Endodermal cell (in vitro differentiated cells): ENCODE measurements around the gene FAM81B. TPM values are rescaled to one million over a fixed set of nuclear protein-coding genes. Genes with fewer than 3 reads are reported as not detected.

Experiments
- DNase-seq: peaks from one replicate; pipeline ENCODE4 v3.0.0-alpha.2; 2017
- H3K27ac ChIP-seq: 2 replicates; pipeline ENCODE4 v1.5.1; 2013; ENCODE audit warnings: mild to moderate bottlenecking, low read depth, low read length, moderate library complexity
- H3K27me3 ChIP-seq: 2 replicates; pipeline ENCODE4 v1.6.1; 2013; ENCODE audit warnings: mild to moderate bottlenecking, low read length, moderate library complexity; ENCODE audit not compliant: insufficient read depth, control insufficient read depth, poor library complexity, severe bottlenecking
- H3K36me3 ChIP-seq: 2 replicates; pipeline ENCODE4 v1.7.0; 2013; ENCODE audit warnings: mild to moderate bottlenecking, low read length, moderate library complexity; ENCODE audit not compliant: control insufficient read depth, insufficient read depth
- H3K4me1 ChIP-seq: one replicate; pipeline ENCODE4 v1.7.0; 2013; ENCODE audit warnings: low read length; ENCODE audit not compliant: control insufficient read depth, insufficient read depth
- H3K4me3 ChIP-seq: 2 replicates; pipeline ENCODE4 v1.5.1; 2013; ENCODE audit warnings: mild to moderate bottlenecking, low read length, moderate library complexity
- H3K9ac ChIP-seq: 2 replicates; pipeline ENCODE4 v1.6.1; 2013; ENCODE audit warnings: mild to moderate bottlenecking, low read length, moderate library complexity; ENCODE audit not compliant: poor library complexity, severe bottlenecking; ENCODE audit errors: extremely low read depth
- H3K9me3 ChIP-seq: 2 replicates; pipeline ENCODE4 v1.6.1; 2013; ENCODE audit warnings: mild to moderate bottlenecking, low read length, moderate library complexity; ENCODE audit not compliant: control insufficient read depth
- H3K27ac Mint-ChIP-seq: 2 replicates; pipeline ENCODE4 v1.8.0; 2020; ENCODE audit warnings: mixed read lengths
- H3K27me3 Mint-ChIP-seq: 2 replicates; pipeline ENCODE4 v1.8.0; 2021; ENCODE audit warnings: mild to moderate bottlenecking, mixed read lengths; ENCODE audit not compliant: insufficient read depth
- H3K36me3 Mint-ChIP-seq: 2 replicates; pipeline ENCODE4 v1.8.0; 2020; ENCODE audit warnings: low read depth, mixed read lengths
- H3K4me1 Mint-ChIP-seq: 2 replicates; pipeline ENCODE4 v1.8.0; 2020; ENCODE audit warnings: mixed read lengths
- H3K4me3 Mint-ChIP-seq: 2 replicates; pipeline ENCODE4 v1.8.0; 2020; ENCODE audit warnings: mild to moderate bottlenecking, moderate library complexity, mixed read lengths
- H3K9me3 Mint-ChIP-seq: 2 replicates; pipeline ENCODE4 v1.8.0; 2020; ENCODE audit warnings: mild to moderate bottlenecking, mixed read lengths
- CTCF ChIP-seq: fragments of 200-600 bp; sonication (generic); conservative IDR thresholded peaks from 2 replicates; pipeline ENCODE4 v1.5.0; 2021; ENCODE audit warnings: antibody characterized with exemption, mild to moderate bottlenecking
- WGBS, 2 experiments: methylation state at CpG; one replicate each; pipeline versions ENCODE4 v1.1.5 to v1.1.7; 2013; ENCODE audit warnings: missing lambda C conversion rate in 2 of 2, mixed read lengths in 1 of 2; ENCODE audit not compliant: insufficient coverage in 1 of 2, insufficient read length in 1 of 2; 5-methylcytosine and 5-hydroxymethylcytosine counted together
- total RNA-seq, 2 donors: library from RNA; stranded (reverse); fragmentation: NEBNext Ultra II Directional in 1 of 2; extraction: Animal tissue kit (Norgen Biotek cat#: 25700) in 1 of 2; gene quantifications; 2 replicates in 1 of 2; 3 replicates in 1 of 2; pipeline ENCODE4 v1.2.1, GENCODE V29; 2021

The FAM81B gene
- total RNA-seq, 2 donors from 2014 or later: not detected

GRCh38 chr5:95379133-95379532 is 12.0 kb upstream of the FAM81B start:
- H3K36me3 Mint-ChIP-seq: no peaks in the 10 kb centered on the region
- no peak overlapping the region for H3K4me3 Mint-ChIP-seq
- DNase-seq: no peak
- Histone ChIP-seq H3K9me3 (peaks cover 13% of the 10 kb centered on the region), H3K36me3 (no peaks in the 10 kb centered on the region), H3K4me3 (no peak overlapping the region), H3K9ac (no peak overlapping the region), H3K27ac (no peak overlapping the region), H3K4me1 (no peaks in the 10 kb centered on the region), H3K27me3 (no peaks in the 10 kb centered on the region)
- no peaks in the 10 kb centered on the region for H3K4me1 Mint-ChIP-seq
- TF ChIP-seq CTCF: no peak
- no peak overlapping the region for H3K27ac Mint-ChIP-seq
- 97% methylated on average over 2 of the region's 2 CpGs; no CpG with 5 or more reads in 1 of the 2 experiments for WGBS, 2 experiments
- no peaks in the 10 kb centered on the region for H3K27me3 Mint-ChIP-seq
- H3K9me3 Mint-ChIP-seq: peaks cover 19% of the 10 kb centered on the region

GRCh38 chr5:95380103-95380628 is 11.0 kb upstream of the FAM81B start:
- no peak for DNase-seq
- TF ChIP-seq CTCF: no peak
- no peaks in the 10 kb centered on the region for H3K4me1 ChIP-seq
- H3K36me3 ChIP-seq: no peaks in the 10 kb centered on the region
- H3K9ac ChIP-seq: no peak overlapping the region
- Mint-ChIP-seq H3K4me3 (no peak overlapping the region), H3K4me1 (no peaks in the 10 kb centered on the region), H3K36me3 (no peaks in the 10 kb centered on the region), H3K27me3 (no peaks in the 10 kb centered on the region), H3K9me3 (peaks cover 19% of the 10 kb centered on the region), H3K27ac (no peak overlapping the region)
- H3K9me3 ChIP-seq: peaks cover 13% of the 10 kb centered on the region
- 95 to 100% methylated on average over 5 of the region's 5 CpGs for WGBS, 2 experiments
- H3K27ac ChIP-seq: no peak overlapping the region
- no peak overlapping the region for H3K4me3 ChIP-seq
- no peaks in the 10 kb centered on the region for H3K27me3 ChIP-seq

GRCh38 chr5:95382801-95383200 is 8.4 kb upstream of the FAM81B start:
- no peak overlapping the region for H3K27ac ChIP-seq
- H3K9me3 ChIP-seq: peaks cover 13% of the 10 kb centered on the region
- TF ChIP-seq CTCF: no peak
- no peak overlapping the region for H3K9ac ChIP-seq
- H3K36me3 Mint-ChIP-seq: no peaks in the 10 kb centered on the region
- H3K36me3 ChIP-seq: no peaks in the 10 kb centered on the region
- H3K27me3 Mint-ChIP-seq: no peaks in the 10 kb centered on the region
- H3K27ac Mint-ChIP-seq: no peak overlapping the region
- 83 to 91% methylated on average over 2 to 4 of the region's 4 CpGs for WGBS, 2 experiments
- no peak overlapping the region for H3K4me3 Mint-ChIP-seq
- no peaks in the 10 kb centered on the region for H3K4me1 ChIP-seq
- H3K9me3 Mint-ChIP-seq: peaks cover 19% of the 10 kb centered on the region
- no peak for DNase-seq
- H3K27me3 ChIP-seq: no peaks in the 10 kb centered on the region
- no peaks in the 10 kb centered on the region for H3K4me1 Mint-ChIP-seq
- no peak overlapping the region for H3K4me3 ChIP-seq
